Measurements from ENCODE around the gene AHCYL2. TPM values are rescaled to one million over a fixed set of nuclear protein-coding genes. Genes with fewer than 3 reads are reported as not detected.

The AHCYL2 gene
- total and polyA plus RNA-seq, 2 donors (not counting 3 experiments of a cell fraction or from before 2014, with no cell fraction given) = 10.8 to 13.5 TPM

GRCh38 chr7:129468087-129468486 is 243.3 kb downstream of the AHCYL2 start:
- POLR2A ChIA-PET = no interaction called here
- H3K9me1 ChIP-seq (replicated peaks; ENCODE audit: control insufficient read depth, extremely low read depth, insufficient read depth, low read length) = no peaks in the 10 kb centered on the region
- no peaks in the 10 kb centered on the region for H4K20me1 ChIP-seq (replicated peaks; ENCODE audit: control insufficient read depth, extremely low read depth, insufficient read depth, low read length)
- FAIRE-seq = no peak
- no peak overlapping the region for H3K4me2 ChIP-seq (ENCODE audit: insufficient read depth, low read length)
- TF ChIP-seq MAX (IDR thresholded peaks at IDR 0.05; ENCODE audit: insufficient read depth, insufficient read length) (no peak), MYC (IDR thresholded peaks at IDR 0.05; ENCODE audit: low read depth, low read length) (no peak), CTCF (IDR thresholded peaks at IDR 0.05; ENCODE audit: extremely low read depth in 1 of 2, insufficient read depth in 1 of 2, low read depth in 1 of 2, low read length in 2 of 2) (no peak), POLR2AphosphoS5 (IDR thresholded peaks at IDR 0.05; ENCODE audit: insufficient read depth, low read depth, low read length) (no peak), POLR2A (IDR thresholded peaks at IDR 0.05; ENCODE audit: low read depth, low read length) (no peak), GATA2 (IDR thresholded peaks at IDR 0.05; ENCODE audit: insufficient read depth, insufficient read length, low read depth, low read length) (no peak), FOS (IDR thresholded peaks at IDR 0.05; ENCODE audit: borderline replicate concordance, insufficient read depth, low read length) (no peak), JUN (IDR thresholded peaks at IDR 0.05; ENCODE audit: borderline replicate concordance, insufficient read depth, insufficient read length, low read depth) (no peak)
- no peak overlapping the region for H3K9ac ChIP-seq (replicated peaks; ENCODE audit: extremely low read depth, insufficient read depth, low read length)
- dilution Hi-C loops (cut with MboI; ENCODE audit: extremely low pct_ligation_motif_present, low sequenced_read_pairs) (no loop called here), intact Hi-C loops (cut with micrococcal nuclease) (no loop called here)
- H3K27me3 ChIP-seq (ENCODE audit: control insufficient read depth in 2 of 2, insufficient read depth in 2 of 2, low read length in 2 of 2) = no peaks in the 10 kb centered on the region
- no peak for DNase-seq (ENCODE audit: low read depth, low spot score)
- H3K4me3 ChIP-seq (replicated peaks in 1 of 3; ENCODE audit: insufficient read depth in 1 of 3, low read depth in 1 of 3, low read length in 3 of 3) = no peak overlapping the region
- H3K27ac ChIP-seq (ENCODE audit: insufficient read depth, low read depth, low read length) = no peak overlapping the region
- BruUV-seq (replicated peaks) = no TSS peak
- H2AFZ ChIP-seq (ENCODE audit: low read depth, low read length) = no peak overlapping the region
- H3K4me1 ChIP-seq (ENCODE audit: control insufficient read depth, extremely low read depth, insufficient read depth, low read length) = no peaks in the 10 kb centered on the region
- H3K9me3 ChIP-seq (replicated peaks; ENCODE audit: control insufficient read depth, insufficient read depth, low read length) = no peaks in the 10 kb centered on the region
- CTCF ChIA-PET = interaction anchor here (0.9 to 11.6 kb wide), 3 partner anchors 91 to 249 kb away, joined by 3 to 321 read pairs (median 12); no protein-coding TSS in a partner anchor
- peaks cover 0 to 5% of the 10 kb centered on the region in 2 experiments for H3K36me3 ChIP-seq (ENCODE audit: control insufficient read depth in 2 of 2, extremely low read depth in 1 of 2, insufficient read depth in 2 of 2, low read length in 2 of 2)
- H3K79me2 ChIP-seq (ENCODE audit: control insufficient read depth, insufficient read depth, low read length) = no peaks in the 10 kb centered on the region
